HG03575 (cell line): ENCODE measurements around the gene PRR23B.
"Not testable (repeated sequence)": the region's sequence is repeated elsewhere in the genome, so short reads cannot be mapped to it uniquely, and the experiment has no call there.

Source experiments
- ATAC-seq: cut with Tn5 transposase; IDR thresholded peaks from one replicate; pipeline ENCODE4 v1.9.1; 2021; ENCODE audit not compliant: unreplicated experiment, insufficient number of reproducible peaks, low FRiP score; ENCODE audit errors: extremely low read depth

The PRR23B gene

GRCh38 chr3:139020868-139021234, at the start of gene PRR23B:
PRR23B (minus strand) TSS chr3:139020926; CDS start chr3:139020661, 265 bp downstream.
- no peak for ATAC-seq

- no peak for ATAC-seq
Measured at GRCh38 chr3:139062918-139063317, 42.2 kb upstream of the PRR23B start.

GRCh38 chr3:139052802-139053600, 32.3 kb upstream of the PRR23B start:
- no peak for ATAC-seq

DNA sequence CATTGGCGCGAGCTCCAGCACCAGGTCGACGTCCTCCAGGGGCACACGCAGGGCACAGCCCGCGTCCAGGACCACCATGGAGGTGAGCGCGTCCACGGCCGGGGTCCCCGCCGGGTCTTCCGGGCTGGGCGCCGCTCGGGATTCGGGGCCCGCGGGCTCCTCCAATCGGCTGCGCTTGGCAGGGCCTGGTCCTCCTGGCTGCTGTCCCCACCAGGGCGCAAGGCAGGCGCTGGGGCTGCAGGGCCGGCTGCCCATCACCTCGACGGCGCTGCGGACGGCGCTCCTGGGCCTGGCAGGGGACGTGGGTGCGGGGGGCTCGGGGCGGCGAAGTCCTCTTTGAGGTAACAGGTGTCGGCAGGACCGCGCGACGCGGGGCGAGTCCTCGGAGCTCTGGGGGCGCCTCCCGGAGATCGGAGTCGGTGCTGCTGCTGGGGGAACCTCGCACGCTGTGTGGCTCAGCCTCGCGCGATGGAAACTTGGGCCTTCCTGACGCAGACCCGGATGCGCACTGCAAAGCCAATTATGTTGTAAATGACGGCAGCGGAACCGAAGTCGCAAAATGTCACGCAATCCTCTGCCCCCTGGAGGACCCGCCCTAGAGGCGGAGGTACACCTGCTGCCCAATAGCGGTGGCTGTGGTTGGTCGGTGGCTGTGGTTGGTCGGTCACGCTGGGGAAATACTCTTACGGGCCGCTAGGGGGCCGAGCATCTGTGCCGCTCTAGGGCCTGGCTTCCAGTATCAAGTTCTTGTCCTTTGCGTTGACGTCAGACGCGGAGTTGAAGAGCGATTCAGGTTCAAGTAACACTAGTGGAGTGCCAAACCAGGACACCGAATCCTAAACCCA, 23.9 kb upstream of the PRR23B start, which contains the start of gene PRR23C:
Gene PRR23C, minus strand, starts transcription at position 527 of the 845 bp plus-strand sequence. Its CDS starts 272 bp downstream, at position 255.
- no peak for ATAC-seq

- ATAC-seq, result no peak
Measured at GRCh38 chr3:139043554-139044365, 23.0 kb upstream of the PRR23B start.

GRCh38 chr3:139037478-139037877, 16.8 kb upstream of the PRR23B start:
- no peak for ATAC-seq

GRCh38 chr3:139032326-139033002, 11.7 kb upstream of the PRR23B start:
- no peak for ATAC-seq

DNA sequence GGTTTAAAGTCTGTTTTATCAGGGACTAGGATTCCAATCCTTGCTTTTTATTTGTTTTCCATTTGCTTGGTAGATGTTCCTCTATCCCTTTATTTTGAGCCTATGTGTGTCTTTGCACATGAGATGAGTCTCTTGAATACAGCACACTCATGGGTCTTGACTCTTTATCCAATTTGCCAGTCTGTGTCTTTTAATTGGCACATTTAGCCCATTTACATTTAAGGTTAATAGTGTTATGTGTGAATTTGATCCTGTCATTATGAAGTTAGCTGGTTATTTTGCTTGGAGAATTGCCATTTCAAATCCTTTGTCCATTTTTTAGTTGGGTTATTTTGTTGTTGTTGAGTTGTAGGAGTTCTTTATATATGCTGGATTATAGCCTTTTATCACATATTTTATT, 9.8 kb upstream of the PRR23B start:
- not testable (repeated sequence) for ATAC-seq

- no peak for ATAC-seq
Measured at GRCh38 chr3:139024968-139025367, 4.2 kb upstream of the PRR23B start.

- no peak for ATAC-seq
Measured at GRCh38 chr3:139020036-139020867, 474 bp downstream of the PRR23B start.

- no peak for ATAC-seq
Measured at GRCh38 chr3:139016430-139017048, 4.2 kb downstream of the PRR23B start.

GRCh38 chr3:139006051-139006716, 14.5 kb downstream of the PRR23B start, which contains the start of gene PRR23A:
PRR23A (minus strand) TSS chr3:139006268; CDS start chr3:139006268, 0 bp downstream.
- no peak for ATAC-seq

GRCh38 chr3:139005356-139005993, 15.3 kb downstream of the PRR23B start:
- ATAC-seq, result no peak

DNA sequence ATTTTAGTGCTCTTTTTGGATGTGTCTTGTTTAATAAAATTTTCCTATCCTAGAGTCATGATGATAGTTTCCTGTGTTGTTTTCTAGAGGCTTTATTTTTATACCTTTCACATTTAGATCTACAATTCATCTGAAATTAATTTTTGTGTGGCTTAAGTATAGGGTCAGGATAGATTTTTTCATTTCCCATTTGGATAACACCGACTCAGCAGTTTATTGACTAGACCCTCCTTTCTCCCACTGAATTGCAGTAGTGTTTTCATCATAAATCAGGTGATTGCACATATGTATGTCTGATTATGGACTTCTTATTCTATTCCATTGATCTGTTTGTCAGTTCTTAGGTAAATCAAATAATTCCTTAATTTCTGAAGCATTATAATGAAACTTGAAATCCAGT, 25.0 kb downstream of the PRR23B start:
- no peak for ATAC-seq

DNA sequence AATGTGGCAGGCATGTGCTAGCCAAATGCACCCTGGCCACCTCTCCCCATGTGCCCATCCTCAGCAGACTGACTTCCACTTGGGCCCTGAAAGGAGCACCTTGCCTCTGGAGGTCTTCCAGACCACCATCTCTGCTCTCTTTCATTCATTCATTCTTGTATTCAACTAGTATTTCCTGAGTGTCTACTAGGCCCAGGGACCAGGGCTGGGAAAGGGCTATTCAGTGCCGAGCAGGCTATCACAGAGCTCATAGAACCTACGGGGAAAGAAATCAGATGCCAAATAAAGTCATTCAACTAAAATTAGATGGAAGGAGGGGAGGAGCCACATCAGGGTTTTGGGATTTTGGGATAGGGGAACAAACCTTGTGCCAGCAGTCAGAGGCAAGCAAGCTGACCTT, 33.5 kb downstream of the PRR23B start:
- ATAC-seq, result no peak

DNA sequence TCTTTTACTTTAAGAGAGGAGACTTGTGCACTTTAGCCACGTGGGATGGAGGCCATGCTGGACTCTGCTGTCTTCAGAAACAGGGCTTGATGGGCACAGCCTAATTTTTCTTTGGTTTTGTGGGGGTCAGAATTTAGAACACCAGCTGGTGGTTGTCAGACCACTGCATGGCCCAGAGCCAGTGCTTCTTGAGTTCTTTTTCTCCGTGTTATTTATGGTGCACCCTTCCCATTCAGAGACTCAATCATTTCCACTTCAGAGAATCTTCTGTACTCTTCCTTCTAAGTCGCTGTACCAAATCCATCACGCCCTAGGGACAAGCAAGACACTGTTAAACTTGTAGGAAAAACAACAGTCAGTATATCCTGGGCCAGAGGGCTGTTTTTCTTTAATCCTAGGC, 34.8 kb downstream of the PRR23B start:
- ATAC-seq, result no peak
